WTC11 (cell line): ENCODE results near the gene DISP2.

ENCODE experiments used
- CTCF ChIP-seq: fragments of 200-600 bp; IDR thresholded peaks from 2 replicates; pipeline ENCODE4 v1.8.0; 2022; ENCODE audit warnings: antibody characterized with exemption
- MAX ChIP-seq: sonication (generic); formaldehyde crosslinking; IDR thresholded peaks from 2 replicates; pipeline ENCODE4 v1.8.0; 2022; ENCODE audit warnings: mild to moderate bottlenecking, missing genetic modification reagents
- SP1 ChIP-seq: sonication (generic); formaldehyde crosslinking; conservative IDR thresholded peaks from 2 replicates; pipeline ENCODE4 v1.8.1; 2022; ENCODE audit warnings: missing genetic modification reagents
- STAT6 ChIP-seq: sonication (generic); formaldehyde crosslinking; conservative IDR thresholded peaks from 2 replicates; pipeline ENCODE4 v1.8.1; 2023; ENCODE audit warnings: mild to moderate bottlenecking, low read depth, missing genetic modification reagents, moderate library complexity
- ZNF121 ChIP-seq: sonication (generic); formaldehyde crosslinking; IDR thresholded peaks from 2 replicates; pipeline ENCODE4 v1.8.0; 2023; ENCODE audit warnings: missing genetic modification reagents

GRCh38 chr15:40312370-40313158 is 45.5 kb upstream of the DISP2 start:
- TF ChIP-seq CTCF: no peak
- no peak for TF ChIP-seq SP1 (CRISPR knock-in tag)
- no peak for TF ChIP-seq STAT6 (CRISPR knock-in tag)
- TF ChIP-seq MAX (CRISPR knock-in tag): no peak
- no peak for TF ChIP-seq ZNF121
